ENCODE results near the gene TSEN15.

DNA sequence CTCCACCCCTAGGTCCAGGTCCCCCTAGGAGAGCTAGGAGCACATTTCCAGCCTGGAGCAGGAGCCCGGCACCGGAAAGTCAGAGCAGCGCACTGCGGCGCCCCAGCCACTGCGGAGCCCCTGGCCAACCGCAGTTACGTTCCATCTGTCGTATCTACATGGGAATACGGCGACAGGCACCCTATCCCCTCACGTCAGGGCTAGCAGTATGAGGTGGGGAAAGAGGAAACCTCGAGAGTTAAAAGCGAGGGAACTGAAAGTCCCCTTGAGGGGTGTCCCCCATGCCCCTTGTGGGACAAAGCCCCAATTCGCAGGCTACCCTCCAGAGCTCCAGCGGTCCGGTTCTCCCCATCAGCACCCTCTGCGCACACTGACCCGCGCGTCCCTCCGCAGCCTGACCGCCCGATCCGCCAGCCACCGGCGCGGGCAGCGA is 15.0 kb upstream of the TSEN15 start:
- TF ChIP-seq, protein P1, sequence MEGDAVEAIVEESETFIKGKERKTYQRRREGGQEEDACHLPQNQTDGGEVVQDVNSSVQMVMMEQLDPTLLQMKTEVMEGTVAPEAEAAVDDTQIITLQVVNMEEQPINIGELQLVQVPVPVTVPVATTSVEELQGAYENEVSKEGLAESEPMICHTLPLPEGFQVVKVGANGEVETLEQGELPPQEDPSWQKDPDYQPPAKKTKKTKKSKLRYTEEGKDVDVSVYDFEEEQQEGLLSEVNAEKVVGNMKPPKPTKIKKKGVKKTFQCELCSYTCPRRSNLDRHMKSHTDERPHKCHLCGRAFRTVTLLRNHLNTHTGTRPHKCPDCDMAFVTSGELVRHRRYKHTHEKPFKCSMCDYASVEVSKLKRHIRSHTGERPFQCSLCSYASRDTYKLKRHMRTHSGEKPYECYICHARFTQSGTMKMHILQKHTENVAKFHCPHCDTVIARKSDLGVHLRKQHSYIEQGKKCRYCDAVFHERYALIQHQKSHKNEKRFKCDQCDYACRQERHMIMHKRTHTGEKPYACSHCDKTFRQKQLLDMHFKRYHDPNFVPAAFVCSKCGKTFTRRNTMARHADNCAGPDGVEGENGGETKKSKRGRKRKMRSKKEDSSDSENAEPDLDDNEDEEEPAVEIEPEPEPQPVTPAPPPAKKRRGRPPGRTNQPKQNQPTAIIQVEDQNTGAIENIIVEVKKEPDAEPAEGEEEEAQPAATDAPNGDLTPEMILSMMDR (IDR thresholded peaks at IDR 0.05), result no peak
- no peak for TF ChIP-seq POLR2A (IDR thresholded peaks at IDR 0.05)
